ENCODE measurements around the gene FLNB. TPM values are rescaled to one million over a fixed set of nuclear protein-coding genes. Genes with fewer than 3 reads are reported as not detected.

FLNB gene
- total and polyA plus RNA-seq, 2 of the 13 experiments (the other 11 are each of a cell fraction or from before 2014, with no cell fraction given), result 106 to 130 TPM

- TF ChIP-seq ARID3A (IDR thresholded peaks at IDR 0.05; ENCODE audit: low read depth, low read length), result no peak
- no peak for TF ChIP-seq HNRNPH1 (optimal IDR thresholded peaks at IDR 0.05; ENCODE audit: low read depth, low read length)
- TF ChIP-seq, protein P1, sequence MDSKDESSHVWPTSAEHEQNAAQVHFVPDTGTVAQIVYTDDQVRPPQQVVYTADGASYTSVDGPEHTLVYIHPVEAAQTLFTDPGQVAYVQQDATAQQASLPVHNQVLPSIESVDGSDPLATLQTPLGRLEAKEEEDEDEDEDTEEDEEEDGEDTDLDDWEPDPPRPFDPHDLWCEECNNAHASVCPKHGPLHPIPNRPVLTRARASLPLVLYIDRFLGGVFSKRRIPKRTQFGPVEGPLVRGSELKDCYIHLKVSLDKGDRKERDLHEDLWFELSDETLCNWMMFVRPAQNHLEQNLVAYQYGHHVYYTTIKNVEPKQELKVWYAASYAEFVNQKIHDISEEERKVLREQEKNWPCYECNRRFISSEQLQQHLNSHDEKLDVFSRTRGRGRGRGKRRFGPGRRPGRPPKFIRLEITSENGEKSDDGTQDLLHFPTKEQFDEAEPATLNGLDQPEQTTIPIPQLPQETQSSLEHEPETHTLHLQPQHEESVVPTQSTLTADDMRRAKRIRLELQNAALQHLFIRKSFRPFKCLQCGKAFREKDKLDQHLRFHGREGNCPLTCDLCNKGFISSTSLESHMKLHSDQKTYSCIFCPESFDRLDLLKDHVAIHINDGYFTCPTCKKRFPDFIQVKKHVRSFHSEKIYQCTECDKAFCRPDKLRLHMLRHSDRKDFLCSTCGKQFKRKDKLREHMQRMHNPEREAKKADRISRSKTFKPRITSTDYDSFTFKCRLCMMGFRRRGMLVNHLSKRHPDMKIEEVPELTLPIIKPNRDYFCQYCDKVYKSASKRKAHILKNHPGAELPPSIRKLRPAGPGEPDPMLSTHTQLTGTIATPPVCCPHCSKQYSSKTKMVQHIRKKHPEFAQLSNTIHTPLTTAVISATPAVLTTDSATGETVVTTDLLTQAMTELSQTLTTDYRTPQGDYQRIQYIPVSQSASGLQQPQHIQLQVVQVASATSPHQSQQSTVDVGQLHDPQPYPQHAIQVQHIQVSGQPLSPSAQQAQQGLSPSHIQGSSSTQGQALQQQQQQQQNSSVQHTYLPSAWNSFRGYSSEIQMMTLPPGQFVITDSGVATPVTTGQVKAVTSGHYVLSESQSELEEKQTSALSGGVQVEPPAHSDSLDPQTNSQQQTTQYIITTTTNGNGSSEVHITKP (CRISPR knock-in tag; IDR thresholded peaks at IDR 0.05; ENCODE audit: low read depth), result no peak
- peak; percentile 66 for TF ChIP-seq SP5 (CRISPR knock-in tag; IDR thresholded peaks at IDR 0.05; ENCODE audit: borderline replicate concordance, low read depth)
- no peak for TF ChIP-seq NCOA2 (CRISPR knock-in tag; IDR thresholded peaks at IDR 0.05)
- TF ChIP-seq, protein P2, sequence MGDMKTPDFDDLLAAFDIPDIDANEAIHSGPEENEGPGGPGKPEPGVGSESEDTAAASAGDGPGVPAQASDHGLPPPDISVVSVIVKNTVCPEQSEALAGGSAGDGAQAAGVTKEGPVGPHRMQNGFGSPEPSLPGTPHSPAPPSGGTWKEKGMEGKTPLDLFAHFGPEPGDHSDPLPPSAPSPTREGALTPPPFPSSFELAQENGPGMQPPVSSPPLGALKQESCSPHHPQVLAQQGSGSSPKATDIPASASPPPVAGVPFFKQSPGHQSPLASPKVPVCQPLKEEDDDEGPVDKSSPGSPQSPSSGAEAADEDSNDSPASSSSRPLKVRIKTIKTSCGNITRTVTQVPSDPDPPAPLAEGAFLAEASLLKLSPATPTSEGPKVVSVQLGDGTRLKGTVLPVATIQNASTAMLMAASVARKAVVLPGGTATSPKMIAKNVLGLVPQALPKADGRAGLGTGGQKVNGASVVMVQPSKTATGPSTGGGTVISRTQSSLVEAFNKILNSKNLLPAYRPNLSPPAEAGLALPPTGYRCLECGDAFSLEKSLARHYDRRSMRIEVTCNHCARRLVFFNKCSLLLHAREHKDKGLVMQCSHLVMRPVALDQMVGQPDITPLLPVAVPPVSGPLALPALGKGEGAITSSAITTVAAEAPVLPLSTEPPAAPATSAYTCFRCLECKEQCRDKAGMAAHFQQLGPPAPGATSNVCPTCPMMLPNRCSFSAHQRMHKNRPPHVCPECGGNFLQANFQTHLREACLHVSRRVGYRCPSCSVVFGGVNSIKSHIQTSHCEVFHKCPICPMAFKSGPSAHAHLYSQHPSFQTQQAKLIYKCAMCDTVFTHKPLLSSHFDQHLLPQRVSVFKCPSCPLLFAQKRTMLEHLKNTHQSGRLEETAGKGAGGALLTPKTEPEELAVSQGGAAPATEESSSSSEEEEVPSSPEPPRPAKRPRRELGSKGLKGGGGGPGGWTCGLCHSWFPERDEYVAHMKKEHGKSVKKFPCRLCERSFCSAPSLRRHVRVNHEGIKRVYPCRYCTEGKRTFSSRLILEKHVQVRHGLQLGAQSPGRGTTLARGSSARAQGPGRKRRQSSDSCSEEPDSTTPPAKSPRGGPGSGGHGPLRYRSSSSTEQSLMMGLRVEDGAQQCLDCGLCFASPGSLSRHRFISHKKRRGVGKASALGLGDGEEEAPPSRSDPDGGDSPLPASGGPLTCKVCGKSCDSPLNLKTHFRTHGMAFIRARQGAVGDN (CRISPR knock-in tag; IDR thresholded peaks at IDR 0.05), result peak; percentile 85
- TF ChIP-seq SRSF1 (optimal IDR thresholded peaks at IDR 0.05; ENCODE audit: low read depth, low read length), result no peak
- no peak for TF ChIP-seq NCOA1 (CRISPR knock-in tag; IDR thresholded peaks at IDR 0.05)
- TF ChIP-seq ZNF770 (CRISPR knock-in tag; IDR thresholded peaks at IDR 0.05), result peak; percentile 58; the same call in 1 of the 2 replicates
- no peak for TF ChIP-seq ZZZ3 (CRISPR knock-in tag; IDR thresholded peaks at IDR 0.05; ENCODE audit: borderline replicate concordance)
- no peak for TF ChIP-seq SOX6 (IDR thresholded peaks at IDR 0.05)
- TF ChIP-seq SOX6 (CRISPR knock-in tag; IDR thresholded peaks at IDR 0.05), result peak; percentile 39
These were observed at the start of gene FLNB (continued) for GRCh38 chr3:58008141-58009025.
